Measurements from ENCODE around the gene CPXM2. TPM values are rescaled to one million over a fixed set of nuclear protein-coding genes. Genes with fewer than 3 reads are reported as not detected.
"Not testable (repeated sequence)": the region's sequence is repeated elsewhere in the genome, so short reads cannot be mapped to it uniquely, and the experiment has no call there.

Gene CPXM2
- total RNA-seq, 2 donors from 2014 or later, result not detected

- ATAC-seq (replicated peaks in 1 of 2) (no peak), DNase-seq (no peak)
- H3K36me3 Mint-ChIP-seq (ENCODE audit: insufficient read depth in 2 of 2), result no peaks in the 10 kb centered on the region
- no peaks in the 10 kb centered on the region for H3K4me1 Mint-ChIP-seq (ENCODE audit: low read depth)
- peaks cover 13% of the 10 kb centered on the region for H3K27me3 Mint-ChIP-seq (ENCODE audit: low read depth)
- no peaks in the 10 kb centered on the region for H3K9me3 Mint-ChIP-seq
- H3K4me3 Mint-ChIP-seq, result no peak overlapping the region
- H3K27ac Mint-ChIP-seq, result no peak overlapping the region
These were observed 148.0 kb downstream of the CPXM2 start for GRCh38 chr10:123743441-123744223.

GRCh38 chr10:123742751-123743440 is 148.7 kb downstream of the CPXM2 start:
- peaks cover 0 to 2% of the 10 kb centered on the region in 2 donors for H3K9me3 Mint-ChIP-seq
- no peak for DNase-seq
- H3K27ac Mint-ChIP-seq, result no peak overlapping the region

GRCh38 chr10:123741711-123742110 is 149.9 kb downstream of the CPXM2 start:
- no peak for ATAC-seq (replicated peaks in 1 of 2)

More at GRCh38 chr10:123742751-123743440, 148.7 kb downstream of the CPXM2 start:
- no peaks in the 10 kb centered on the region for H3K4me1 Mint-ChIP-seq (ENCODE audit: low read depth)
- H3K27me3 Mint-ChIP-seq (ENCODE audit: low read depth), result peaks cover 13% of the 10 kb centered on the region
- H3K36me3 Mint-ChIP-seq (ENCODE audit: insufficient read depth in 2 of 2), result no peaks in the 10 kb centered on the region
- ATAC-seq (replicated peaks in 1 of 2), result no peak
- H3K4me3 Mint-ChIP-seq, result no peak overlapping the region

DNA sequence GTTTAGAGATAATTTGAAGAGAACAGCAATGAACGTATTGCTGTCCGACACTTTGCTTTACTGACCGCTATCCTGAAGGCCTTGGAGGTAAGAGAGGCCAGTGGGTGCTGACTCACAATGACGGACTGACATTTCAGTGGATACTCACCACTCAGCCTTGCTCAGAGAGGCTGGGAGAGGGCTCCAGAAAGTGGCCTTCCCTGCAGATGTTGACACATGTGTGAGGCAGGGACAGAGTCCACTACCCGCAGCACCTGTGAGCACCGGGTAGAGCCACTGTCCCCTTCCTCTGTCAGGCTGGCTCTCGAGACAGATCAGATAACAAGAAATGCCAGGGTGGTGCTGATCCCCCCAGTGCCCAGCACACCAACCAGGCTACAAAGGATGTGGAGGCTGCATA is 150.5 kb downstream of the CPXM2 start:
- Mint-ChIP-seq H3K4me1 (ENCODE audit: low read depth) (no peaks in the 10 kb centered on the region), H3K9me3 (peaks cover 0 to 2% of the 10 kb centered on the region in 2 donors), H3K27me3 (ENCODE audit: low read depth) (peaks cover 13% of the 10 kb centered on the region), H3K27ac (no peak overlapping the region), H3K36me3 (ENCODE audit: insufficient read depth in 2 of 2) (no peaks in the 10 kb centered on the region), H3K4me3 (no peak overlapping the region)
- DNase-seq (no peak), ATAC-seq (replicated peaks in 1 of 2) (no peak)

More at GRCh38 chr10:123741711-123742110, 149.9 kb downstream of the CPXM2 start:
- no peak for DNase-seq
- peaks cover 0 to 2% of the 10 kb centered on the region in 2 donors for H3K9me3 Mint-ChIP-seq
- H3K4me3 Mint-ChIP-seq, result no peak overlapping the region
- no peaks in the 10 kb centered on the region for H3K36me3 Mint-ChIP-seq (ENCODE audit: insufficient read depth in 2 of 2)
- H3K27ac Mint-ChIP-seq, result no peak overlapping the region
- H3K4me1 Mint-ChIP-seq (ENCODE audit: low read depth), result no peaks in the 10 kb centered on the region
- H3K27me3 Mint-ChIP-seq (ENCODE audit: low read depth), result peaks cover 13% of the 10 kb centered on the region

GRCh38 chr10:123736917-123737316 is 154.7 kb downstream of the CPXM2 start:
- not testable (repeated sequence) for H3K4me1 Mint-ChIP-seq (ENCODE audit: low read depth); H3K27ac Mint-ChIP-seq; ATAC-seq (replicated peaks in 1 of 2); H3K36me3 Mint-ChIP-seq (ENCODE audit: insufficient read depth in 2 of 2); DNase-seq; H3K4me3 Mint-ChIP-seq; H3K27me3 Mint-ChIP-seq (ENCODE audit: low read depth); H3K9me3 Mint-ChIP-seq

GRCh38 chr10:123729523-123729922 is 162.1 kb downstream of the CPXM2 start:
- H3K27me3 Mint-ChIP-seq (ENCODE audit: low read depth), result no peaks in the 10 kb centered on the region
- H3K9me3 Mint-ChIP-seq, result no peaks in the 10 kb centered on the region
- no peaks in the 10 kb centered on the region for H3K36me3 Mint-ChIP-seq (ENCODE audit: insufficient read depth in 2 of 2)
- no peak overlapping the region for H3K27ac Mint-ChIP-seq
- no peak for DNase-seq
- no peak for ATAC-seq (replicated peaks in 1 of 2)
- H3K4me1 Mint-ChIP-seq (ENCODE audit: low read depth), result no peaks in the 10 kb centered on the region
- no peak overlapping the region for H3K4me3 Mint-ChIP-seq

- no peaks in the 10 kb centered on the region for H3K36me3 Mint-ChIP-seq (ENCODE audit: insufficient read depth in 2 of 2)
- H3K27me3 Mint-ChIP-seq (ENCODE audit: low read depth), result no peaks in the 10 kb centered on the region
- H3K9me3 Mint-ChIP-seq, result no peaks in the 10 kb centered on the region
- no peaks in the 10 kb centered on the region for H3K4me1 Mint-ChIP-seq (ENCODE audit: low read depth)
- ATAC-seq (replicated peaks in 1 of 2), result no peak
- DNase-seq, result no peak
- no peak overlapping the region for H3K4me3 Mint-ChIP-seq
- no peak overlapping the region for H3K27ac Mint-ChIP-seq
These were observed 164.8 kb downstream of the CPXM2 start for GRCh38 chr10:123726836-123727235.

- Mint-ChIP-seq H3K4me1 (ENCODE audit: low read depth) (no peaks in the 10 kb centered on the region), H3K27ac (no peak overlapping the region)
These were observed 165.2 kb downstream of the CPXM2 start for GRCh38 chr10:123726381-123726780.

DNA sequence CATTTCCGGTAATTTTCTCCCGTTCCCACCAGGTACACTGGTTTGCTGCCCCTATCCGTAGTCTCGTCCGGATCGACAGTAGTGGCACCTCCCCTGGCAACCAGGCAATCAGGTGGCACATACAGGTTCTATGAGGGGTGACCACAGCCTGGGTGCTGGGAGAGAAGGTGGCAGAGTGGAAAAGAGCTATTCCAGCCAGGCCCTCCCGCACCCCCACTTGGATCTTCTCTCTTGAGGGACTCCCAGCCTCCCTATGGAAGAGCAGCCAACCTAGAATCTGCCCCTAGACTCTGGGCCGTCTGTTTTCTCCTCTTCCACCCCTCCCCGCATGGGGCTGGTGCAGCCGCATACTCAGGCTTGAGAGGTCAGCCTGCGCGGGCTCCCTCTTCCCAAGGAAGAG is 166.9 kb downstream of the CPXM2 start:
- DNase-seq (no peak), ATAC-seq (replicated peaks in 1 of 2) (no peak)
- no peaks in the 10 kb centered on the region for H3K27me3 Mint-ChIP-seq (ENCODE audit: low read depth)
- H3K9me3 Mint-ChIP-seq, result no peaks in the 10 kb centered on the region
- H3K4me3 Mint-ChIP-seq, result no peak overlapping the region
- H3K27ac Mint-ChIP-seq, result no peak overlapping the region
- no peaks in the 10 kb centered on the region for H3K36me3 Mint-ChIP-seq (ENCODE audit: insufficient read depth in 2 of 2)
- H3K4me1 Mint-ChIP-seq (ENCODE audit: low read depth), result no peaks in the 10 kb centered on the region

More at GRCh38 chr10:123726381-123726780, 165.2 kb downstream of the CPXM2 start:
- H3K9me3 Mint-ChIP-seq, result no peaks in the 10 kb centered on the region
- H3K4me3 Mint-ChIP-seq, result no peak overlapping the region
- no peaks in the 10 kb centered on the region for H3K27me3 Mint-ChIP-seq (ENCODE audit: low read depth)
- DNase-seq (no peak), ATAC-seq (replicated peaks in 1 of 2) (no peak)
- no peaks in the 10 kb centered on the region for H3K36me3 Mint-ChIP-seq (ENCODE audit: insufficient read depth in 2 of 2)

GRCh38 chr10:123722351-123722750 is 169.3 kb downstream of the CPXM2 start:
- no peaks in the 10 kb centered on the region for H3K36me3 Mint-ChIP-seq (ENCODE audit: insufficient read depth in 2 of 2)
- no peak for DNase-seq
- no peaks in the 10 kb centered on the region for H3K27me3 Mint-ChIP-seq (ENCODE audit: low read depth)
- no peaks in the 10 kb centered on the region for H3K9me3 Mint-ChIP-seq
- H3K4me1 Mint-ChIP-seq (ENCODE audit: low read depth), result no peaks in the 10 kb centered on the region
- ATAC-seq (replicated peaks in 1 of 2), result no peak
- no peak overlapping the region for H3K27ac Mint-ChIP-seq
- no peak overlapping the region for H3K4me3 Mint-ChIP-seq

DNA sequence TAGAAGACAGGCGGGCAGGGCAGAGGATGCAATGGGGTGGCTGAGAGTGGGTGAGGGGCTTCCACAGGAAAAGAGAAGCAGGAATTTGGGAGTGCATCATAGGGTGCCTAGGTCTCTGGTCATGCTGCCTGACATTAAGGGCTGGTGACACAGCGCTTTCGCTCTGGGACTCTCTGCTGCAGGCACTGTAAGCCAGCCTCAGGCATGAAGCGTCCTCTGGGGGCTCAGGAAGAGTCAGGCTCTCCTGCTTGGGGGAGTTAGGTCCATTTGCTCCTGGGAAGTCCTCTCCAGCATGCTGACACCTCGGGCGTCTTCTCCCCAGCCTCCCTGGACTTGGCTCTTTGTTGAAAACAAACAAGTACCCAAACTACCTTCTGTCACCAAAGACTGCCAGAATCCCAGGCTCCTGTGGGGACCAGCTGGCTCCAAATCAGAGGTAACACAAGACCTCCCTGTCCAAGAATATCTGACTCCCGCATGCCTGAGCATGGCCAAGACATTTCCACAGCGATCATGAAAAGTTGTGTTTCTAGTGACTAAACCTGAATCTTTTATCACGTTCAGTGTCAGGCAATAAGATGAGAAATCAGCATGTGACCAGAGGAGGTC is 170.1 kb downstream of the CPXM2 start:
- H3K36me3 Mint-ChIP-seq (ENCODE audit: insufficient read depth in 2 of 2), result no peaks in the 10 kb centered on the region
- no peaks in the 10 kb centered on the region for H3K4me1 Mint-ChIP-seq (ENCODE audit: low read depth)
- no peak for DNase-seq
- H3K27ac Mint-ChIP-seq, result no peak overlapping the region
- no peaks in the 10 kb centered on the region for H3K9me3 Mint-ChIP-seq
- no peak overlapping the region for H3K4me3 Mint-ChIP-seq
- ATAC-seq (replicated peaks in 1 of 2), result no peak
- H3K27me3 Mint-ChIP-seq (ENCODE audit: low read depth), result no peaks in the 10 kb centered on the region

DNA sequence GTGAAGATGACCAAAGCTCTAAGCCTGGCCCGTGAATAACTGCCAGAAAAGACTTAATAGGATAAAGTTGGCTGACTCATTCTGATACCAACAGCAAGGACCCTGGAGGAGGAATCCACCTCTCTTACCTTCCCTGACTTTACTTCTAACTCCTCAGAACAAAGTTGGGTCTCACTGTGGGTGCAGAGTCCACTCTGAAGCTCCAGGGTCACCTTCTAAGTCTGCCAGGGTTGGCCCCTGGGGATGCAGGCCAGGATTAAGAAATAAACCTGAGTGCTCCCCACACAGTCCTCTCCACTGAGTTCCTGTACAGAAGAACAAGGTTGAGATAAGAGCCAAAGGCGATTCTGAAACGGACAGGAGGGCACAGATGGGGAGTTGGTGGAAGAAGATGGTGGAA is 171.1 kb downstream of the CPXM2 start:
- H3K27ac Mint-ChIP-seq, result no peak overlapping the region
- no peaks in the 10 kb centered on the region for H3K36me3 Mint-ChIP-seq (ENCODE audit: insufficient read depth in 2 of 2)

GRCh38 chr10:123718544-123719060 is 173.0 kb downstream of the CPXM2 start:
- Mint-ChIP-seq H3K9me3 (peaks cover 0 to 3% of the 10 kb centered on the region in 2 donors), H3K27me3 (ENCODE audit: low read depth) (peaks cover 8% of the 10 kb centered on the region), H3K36me3 (ENCODE audit: insufficient read depth in 2 of 2) (peaks cover 0 to 2% of the 10 kb centered on the region in 2 donors), H3K4me3 (no peak overlapping the region), H3K4me1 (ENCODE audit: low read depth) (no peaks in the 10 kb centered on the region), H3K27ac (no peak overlapping the region)
- DNase-seq, result no peak
- ATAC-seq (replicated peaks in 1 of 2), result no peak

More for the DNA sequence above, 171.1 kb downstream of the CPXM2 start:
- no peak for ATAC-seq (replicated peaks in 1 of 2)
- Mint-ChIP-seq H3K27me3 (ENCODE audit: low read depth) (peaks cover 4% of the 10 kb centered on the region), H3K4me1 (ENCODE audit: low read depth) (no peaks in the 10 kb centered on the region), H3K9me3 (no peaks in the 10 kb centered on the region), H3K4me3 (no peak overlapping the region)
- DNase-seq, result no peak

Data from activated T-cell treated with anti-CD3 and anti-CD28 coated beads, Interleukin-2, amount 50 U/mL, for 72 hours (primary cell).